Fibroblast of pulmonary artery (primary cell): ENCODE measurements around the gene PRKCE.
A peak's percentile ranks its signal among the peaks of the same experiment; 100 is the strongest.

ENCODE experiments used
- DNase-seq: peaks from one replicate; pipeline ENCODE4 v3.0.0-alpha.2; 2010; ENCODE audit warnings: low read depth
- H3K4me3 ChIP-seq: replicated peaks from 2 replicates; pipeline ENCODE4 v1.5.1; 2011; ENCODE audit warnings: low read depth, mild to moderate bottlenecking, control low read depth, low read length, moderate library complexity
- CTCF ChIP-seq: IDR thresholded peaks from 2 replicates; pipeline ENCODE4 v1.5.1; 2011; ENCODE audit warnings: mild to moderate bottlenecking, control low read depth, low read length, inconsistent platforms; ENCODE audit errors: missing control alignments

PRKCE gene

GRCh38 chr2:45696708-45697107 is 45.2 kb downstream of the PRKCE start:
- TF ChIP-seq CTCF = no peak
- H3K4me3 ChIP-seq = no peak overlapping the region
- no peak for DNase-seq

GRCh38 chr2:45697190-45697589 is 45.7 kb downstream of the PRKCE start:
- no peak for TF ChIP-seq CTCF
- no peak for DNase-seq
- H3K4me3 ChIP-seq = no peak overlapping the region

DNA sequence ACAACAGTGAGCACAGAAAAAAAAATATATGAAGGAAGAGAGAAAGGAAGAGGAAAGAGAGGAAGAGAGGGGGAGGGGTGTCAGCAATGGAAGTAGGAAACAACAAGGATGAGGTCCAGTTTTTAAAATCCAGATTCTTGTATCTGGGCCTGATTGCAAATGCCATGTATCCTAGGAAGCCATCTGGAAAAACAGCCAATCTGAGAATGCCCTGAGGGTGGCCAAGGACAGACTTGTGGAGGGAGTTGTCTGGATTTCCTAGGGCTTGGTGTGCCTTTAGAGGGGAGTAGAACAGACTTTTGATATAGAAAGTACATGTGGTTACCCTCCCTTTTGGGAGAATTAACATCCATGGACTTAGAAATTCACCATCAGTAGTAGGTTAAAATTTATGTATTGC is 47.1 kb downstream of the PRKCE start:
- no peak for DNase-seq

GRCh38 chr2:45699032-45699658 is 47.7 kb downstream of the PRKCE start:
- TF ChIP-seq CTCF = no peak
- DNase-seq = peak; percentile 60
- no peak overlapping the region for H3K4me3 ChIP-seq

More for the DNA sequence above, 47.1 kb downstream of the PRKCE start:
- TF ChIP-seq CTCF = no peak
- no peak overlapping the region for H3K4me3 ChIP-seq

DNA sequence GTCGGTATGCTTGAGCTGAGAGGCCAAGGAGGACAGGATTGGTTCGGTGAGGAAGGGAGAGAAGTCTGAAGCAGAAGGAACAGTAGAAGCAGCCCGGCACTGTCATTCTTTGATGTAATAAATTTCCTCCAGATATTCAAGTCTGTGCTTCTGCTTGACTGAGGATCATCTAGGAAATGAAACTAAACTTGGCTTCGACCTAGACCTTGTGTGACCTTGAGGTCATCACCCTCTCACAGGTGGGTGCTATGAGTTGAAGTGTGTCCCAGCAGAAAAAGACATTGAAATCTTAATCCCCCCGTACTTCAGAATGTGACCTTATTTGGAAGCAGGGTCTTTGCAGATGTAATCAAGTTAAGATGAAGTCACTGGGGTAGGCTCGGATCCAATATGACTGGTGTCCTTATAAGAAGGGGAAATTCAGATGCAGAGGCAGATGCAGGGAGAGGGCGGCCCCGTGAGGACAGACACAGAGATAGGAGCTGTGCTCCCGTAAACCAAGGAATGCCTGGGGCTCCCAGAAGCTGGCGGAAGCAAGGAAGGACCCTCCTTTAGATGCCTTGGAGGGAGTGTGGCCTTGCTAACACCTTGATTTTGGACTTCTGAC is 49.0 kb downstream of the PRKCE start:
- no peak for TF ChIP-seq CTCF
- no peak for DNase-seq
- H3K4me3 ChIP-seq = no peak overlapping the region

DNA sequence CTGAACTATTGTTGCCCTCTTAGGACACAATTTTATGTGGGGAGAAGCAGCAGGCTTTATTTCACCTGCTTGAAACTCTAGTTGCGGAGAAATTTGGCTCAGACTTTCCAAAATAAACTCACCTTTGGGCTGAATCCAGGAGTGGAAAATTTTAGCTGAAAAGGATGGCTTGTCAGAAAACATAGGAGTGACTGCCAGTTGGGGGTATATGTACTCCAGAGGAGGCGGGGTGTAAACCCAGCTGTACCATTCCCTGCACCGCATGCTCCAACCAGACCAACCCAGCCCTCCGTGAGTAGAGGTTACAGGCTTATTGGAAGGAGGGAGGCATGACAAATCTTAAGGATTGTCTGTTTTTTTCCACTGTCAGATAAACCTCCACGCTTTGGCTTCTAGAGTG is 53.8 kb downstream of the PRKCE start:
- no peak overlapping the region for H3K4me3 ChIP-seq
- DNase-seq = no peak
- TF ChIP-seq CTCF = no peak

DNA sequence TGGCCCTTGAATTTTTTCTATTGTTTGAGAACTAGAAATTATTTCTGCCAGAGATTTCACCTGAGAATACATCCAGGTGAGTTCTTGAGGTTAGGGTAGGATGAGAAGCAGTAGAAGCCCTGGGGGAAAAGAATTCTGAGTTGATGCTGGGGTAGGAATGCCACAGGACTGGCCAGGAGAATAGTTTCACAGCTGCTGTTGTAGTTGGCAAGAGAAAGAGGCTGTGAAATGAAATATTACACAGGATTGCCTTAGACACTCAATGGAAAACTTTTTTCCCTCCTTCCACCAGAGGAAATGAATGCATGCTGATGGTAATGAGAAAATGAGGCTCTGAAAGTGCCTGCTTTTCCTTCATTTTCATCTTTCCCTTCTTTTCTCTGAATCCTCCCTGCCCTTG is 54.6 kb downstream of the PRKCE start:
- no peak overlapping the region for H3K4me3 ChIP-seq
- TF ChIP-seq CTCF = no peak
- DNase-seq = no peak
